ENCODE measurements around the gene LBHD2. TPM values are rescaled to one million over a fixed set of nuclear protein-coding genes. Genes with fewer than 3 reads are reported as not detected.
A peak's percentile ranks its signal among the peaks of the same experiment; 100 is the strongest.

The LBHD2 gene
- total and polyA plus RNA-seq, 2 donors (not counting 1 experiment from before 2014, with no cell fraction given) = not detected

DNA sequence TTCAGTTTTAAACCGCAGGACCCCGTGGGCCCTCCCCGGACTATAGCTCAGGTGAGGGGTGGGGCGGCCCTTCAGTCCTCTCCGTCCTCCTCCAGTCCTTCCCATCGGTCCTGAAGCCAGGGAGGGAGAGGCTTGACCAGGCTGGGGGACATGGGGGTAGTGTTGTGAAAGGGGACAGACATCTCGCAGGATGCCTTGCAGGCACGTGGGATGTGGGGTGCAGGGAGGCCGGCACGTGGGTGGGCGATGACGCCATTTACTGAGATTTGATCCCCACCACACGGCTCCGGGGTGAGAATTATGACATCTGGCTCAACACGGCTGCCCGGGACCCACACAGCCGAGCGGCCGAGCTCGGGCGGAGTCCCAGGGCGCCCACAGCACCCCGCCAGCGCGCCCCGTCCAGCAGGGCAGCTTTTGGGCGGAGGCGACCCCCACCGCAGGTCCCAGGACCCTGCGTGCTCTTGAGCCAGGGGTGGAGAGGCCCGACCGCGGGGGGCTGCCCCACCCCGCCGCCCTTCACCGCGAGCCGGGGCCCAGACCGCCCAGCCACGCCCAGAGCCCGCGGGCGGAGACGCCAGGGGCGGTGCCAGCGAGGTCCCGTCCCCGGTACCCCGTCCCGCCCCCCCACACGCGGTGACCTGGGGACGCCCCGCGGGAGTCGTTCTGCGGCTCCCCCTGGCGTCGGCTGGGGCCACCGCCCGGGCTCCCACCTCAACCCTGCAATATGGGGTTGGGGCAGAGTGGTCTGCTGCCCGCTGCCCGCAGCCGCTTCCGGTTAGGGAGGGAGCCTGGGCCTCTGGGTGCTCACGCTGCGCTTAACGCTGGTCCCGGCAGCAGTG is 7.3 kb downstream of the LBHD2 start:
- H3K79me2 ChIP-seq (ENCODE audit: control insufficient read depth, insufficient read depth, low read length) = no peaks in the 10 kb centered on the region
- peak overlapping the region; percentile 64 for H3K9ac ChIP-seq (ENCODE audit: low read length)
- Mint-ChIP-seq H3K27ac (no peak overlapping the region), H3K4me1 (peaks cover 2% of the 10 kb centered on the region), H3K9me3 (ENCODE audit: insufficient read depth) (no peaks in the 10 kb centered on the region), H3K4me3 (peak overlapping the region; percentile 74), H3K27me3 (no peaks in the 10 kb centered on the region)
- TF ChIP-seq EZH2 (IDR thresholded peaks at IDR 0.05; ENCODE audit: borderline replicate concordance, insufficient read depth, low read depth, low read length, poor library complexity, severe bottlenecking) = no peak
- TF ChIP-seq, protein P1, sequence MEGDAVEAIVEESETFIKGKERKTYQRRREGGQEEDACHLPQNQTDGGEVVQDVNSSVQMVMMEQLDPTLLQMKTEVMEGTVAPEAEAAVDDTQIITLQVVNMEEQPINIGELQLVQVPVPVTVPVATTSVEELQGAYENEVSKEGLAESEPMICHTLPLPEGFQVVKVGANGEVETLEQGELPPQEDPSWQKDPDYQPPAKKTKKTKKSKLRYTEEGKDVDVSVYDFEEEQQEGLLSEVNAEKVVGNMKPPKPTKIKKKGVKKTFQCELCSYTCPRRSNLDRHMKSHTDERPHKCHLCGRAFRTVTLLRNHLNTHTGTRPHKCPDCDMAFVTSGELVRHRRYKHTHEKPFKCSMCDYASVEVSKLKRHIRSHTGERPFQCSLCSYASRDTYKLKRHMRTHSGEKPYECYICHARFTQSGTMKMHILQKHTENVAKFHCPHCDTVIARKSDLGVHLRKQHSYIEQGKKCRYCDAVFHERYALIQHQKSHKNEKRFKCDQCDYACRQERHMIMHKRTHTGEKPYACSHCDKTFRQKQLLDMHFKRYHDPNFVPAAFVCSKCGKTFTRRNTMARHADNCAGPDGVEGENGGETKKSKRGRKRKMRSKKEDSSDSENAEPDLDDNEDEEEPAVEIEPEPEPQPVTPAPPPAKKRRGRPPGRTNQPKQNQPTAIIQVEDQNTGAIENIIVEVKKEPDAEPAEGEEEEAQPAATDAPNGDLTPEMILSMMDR (IDR thresholded peaks at IDR 0.05) = peak; percentile 83
- H3K27ac ChIP-seq (ENCODE audit: low read length in 2 of 2) = no peak overlapping the region
- no peaks in the 10 kb centered on the region for H3K36me3 ChIP-seq (replicated peaks in 1 of 2; ENCODE audit: control extremely low read depth in 1 of 2, control insufficient read depth in 1 of 2, extremely low read depth in 1 of 2, insufficient read depth in 2 of 2, low read length in 1 of 2)
- peak overlapping the region; percentile 70 for H2AFZ ChIP-seq (ENCODE audit: insufficient read depth, low read depth, low read length, poor library complexity, severe bottlenecking)
- no peaks in the 10 kb centered on the region for H3K9me3 ChIP-seq (ENCODE audit: control extremely low read depth in 1 of 3, control insufficient read depth in 2 of 3, insufficient read depth in 1 of 3, low read length in 2 of 3)
- 6% methylated on average over 65 of the region's 69 CpGs for WGBS (ENCODE audit: insufficient coverage)
- peaks cover 10 to 15% of the 10 kb centered on the region in 2 donors for H3K4me1 ChIP-seq (ENCODE audit: control insufficient read depth in 2 of 2, insufficient read depth in 2 of 2, low read length in 2 of 2)
- CTCF ChIA-PET = interaction anchor here (0.7 to 2.1 kb wide), 7 partner anchors 13 to 397 kb away, joined by 3 to 10 read pairs (median 7); partner anchors contain the start of gene CDC42BPB
- ATAC-seq (ENCODE audit: low read depth) (peak; percentile 97), DNase-seq (peak; percentile 87)
- peaks cover 0 to 21% (median 1%) of the 10 kb centered on the region in 4 experiments for H3K27me3 ChIP-seq (replicated peaks in 1 of 4; ENCODE audit: control extremely low read depth in 1 of 4, control insufficient read depth in 3 of 4, insufficient read depth in 4 of 4, low read length in 3 of 4)
- peak overlapping the region; percentile 90 for H3K4me2 ChIP-seq (replicated peaks; ENCODE audit: low read depth, low read length, poor library complexity, severe bottlenecking)
- intact Hi-C loops (cut with micrococcal nuclease) = loop anchor here (1.0 to 5.0 kb wide), 4 partner anchors 13 to 499 kb away; partner anchors contain the start of gene RCOR1
- POLR2A ChIA-PET = no interaction called here
- peak overlapping the region in 4 of 5 experiments; percentile 24 to 56 (median 48) for H3K4me3 ChIP-seq (ENCODE audit: control extremely low read depth in 1 of 5, extremely low read depth in 1 of 5, insufficient read depth in 1 of 5, low read depth in 2 of 5, low read length in 4 of 5)
- H4K20me1 ChIP-seq (ENCODE audit: control insufficient read depth, insufficient read depth, low read length, poor library complexity, severe bottlenecking) = no peaks in the 10 kb centered on the region

DNA sequence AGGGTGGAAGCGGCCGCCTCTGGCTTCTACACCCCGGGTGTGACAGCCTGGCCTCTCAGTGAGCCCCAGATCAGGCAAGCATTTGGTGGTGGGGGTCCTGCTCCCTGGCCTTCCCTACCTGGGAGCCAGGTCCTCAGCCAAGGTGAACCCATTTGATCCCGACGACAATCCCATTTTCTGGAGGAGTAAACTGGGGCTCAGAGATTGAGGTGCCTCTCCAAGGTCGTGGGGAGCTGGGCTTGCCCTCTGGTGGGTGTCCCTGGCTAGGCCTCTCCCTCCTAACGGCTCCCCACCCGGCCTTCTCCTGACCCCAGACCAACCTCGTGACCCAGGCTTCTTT is 7.8 kb downstream of the LBHD2 start:
- H3K9me3 ChIP-seq (ENCODE audit: control extremely low read depth in 1 of 3, control insufficient read depth in 2 of 3, insufficient read depth in 1 of 3, low read length in 2 of 3) = no peaks in the 10 kb centered on the region
- H3K4me3 ChIP-seq (ENCODE audit: control extremely low read depth in 1 of 5, extremely low read depth in 1 of 5, insufficient read depth in 1 of 5, low read depth in 2 of 5, low read length in 4 of 5) = peak overlapping the region in 4 of 5 experiments; percentile 19 to 56 (median 40)
- H3K27ac ChIP-seq (ENCODE audit: low read length in 2 of 2) = no peak overlapping the region
- WGBS (ENCODE audit: insufficient coverage) = 63% methylated on average over 7 of the region's 9 CpGs
- H3K36me3 ChIP-seq (replicated peaks in 1 of 2; ENCODE audit: control extremely low read depth in 1 of 2, control insufficient read depth in 1 of 2, extremely low read depth in 1 of 2, insufficient read depth in 2 of 2, low read length in 1 of 2) = no peaks in the 10 kb centered on the region
- H3K27me3 ChIP-seq (replicated peaks in 1 of 4; ENCODE audit: control extremely low read depth in 1 of 4, control insufficient read depth in 3 of 4, insufficient read depth in 4 of 4, low read length in 3 of 4) = peaks cover 0 to 18% (median 1%) of the 10 kb centered on the region in 4 experiments
- DNase-seq = no peak
- H3K27me3 Mint-ChIP-seq = peaks cover 4% of the 10 kb centered on the region
- H2AFZ ChIP-seq (ENCODE audit: insufficient read depth, low read depth, low read length, poor library complexity, severe bottlenecking) = peak overlapping the region; percentile 70
- H3K9me3 Mint-ChIP-seq (ENCODE audit: insufficient read depth) = no peaks in the 10 kb centered on the region
- H3K4me2 ChIP-seq (replicated peaks; ENCODE audit: low read depth, low read length, poor library complexity, severe bottlenecking) = peak overlapping the region; percentile 90
- TF ChIP-seq EZH2 (IDR thresholded peaks at IDR 0.05; ENCODE audit: borderline replicate concordance, insufficient read depth, low read depth, low read length, poor library complexity, severe bottlenecking) = no peak
- TF ChIP-seq, protein P1 (IDR thresholded peaks at IDR 0.05) = peak; percentile 39
- CTCF ChIA-PET = interaction anchor here (0.5 to 2.1 kb wide), 4 partner anchors 13 to 497 kb away, joined by 3 to 8 read pairs (median 5); partner anchors contain the start of gene CDC42BPB
- peaks cover 2% of the 10 kb centered on the region for H3K4me1 Mint-ChIP-seq
- peak overlapping the region; percentile 64 for H3K4me3 Mint-ChIP-seq
- no peaks in the 10 kb centered on the region for H4K20me1 ChIP-seq (ENCODE audit: control insufficient read depth, insufficient read depth, low read length, poor library complexity, severe bottlenecking)
- H3K4me1 ChIP-seq (ENCODE audit: control insufficient read depth in 2 of 2, insufficient read depth in 2 of 2, low read length in 2 of 2) = peaks cover 10 to 15% of the 10 kb centered on the region in 2 donors
- POLR2A ChIA-PET = no interaction called here
- H3K27ac Mint-ChIP-seq = no peak overlapping the region
- intact Hi-C loops (cut with micrococcal nuclease) = loop anchor here (1.0 to 5.0 kb wide), 4 partner anchors 14 to 500 kb away; partner anchors contain the start of gene RCOR1
- no peaks in the 10 kb centered on the region for H3K79me2 ChIP-seq (ENCODE audit: control insufficient read depth, insufficient read depth, low read length)
- peak overlapping the region; percentile 64 for H3K9ac ChIP-seq (ENCODE audit: low read length)
- no peak for ATAC-seq (ENCODE audit: low read depth)
